NCI-H2029 (cell line): ENCODE measurements around the gene RND2.

Source experiments
- DNase-seq: peaks from one replicate; lab custom pipeline; 2025; lab: John Stamatoyannopoulos, UW

RND2 gene

DNA sequence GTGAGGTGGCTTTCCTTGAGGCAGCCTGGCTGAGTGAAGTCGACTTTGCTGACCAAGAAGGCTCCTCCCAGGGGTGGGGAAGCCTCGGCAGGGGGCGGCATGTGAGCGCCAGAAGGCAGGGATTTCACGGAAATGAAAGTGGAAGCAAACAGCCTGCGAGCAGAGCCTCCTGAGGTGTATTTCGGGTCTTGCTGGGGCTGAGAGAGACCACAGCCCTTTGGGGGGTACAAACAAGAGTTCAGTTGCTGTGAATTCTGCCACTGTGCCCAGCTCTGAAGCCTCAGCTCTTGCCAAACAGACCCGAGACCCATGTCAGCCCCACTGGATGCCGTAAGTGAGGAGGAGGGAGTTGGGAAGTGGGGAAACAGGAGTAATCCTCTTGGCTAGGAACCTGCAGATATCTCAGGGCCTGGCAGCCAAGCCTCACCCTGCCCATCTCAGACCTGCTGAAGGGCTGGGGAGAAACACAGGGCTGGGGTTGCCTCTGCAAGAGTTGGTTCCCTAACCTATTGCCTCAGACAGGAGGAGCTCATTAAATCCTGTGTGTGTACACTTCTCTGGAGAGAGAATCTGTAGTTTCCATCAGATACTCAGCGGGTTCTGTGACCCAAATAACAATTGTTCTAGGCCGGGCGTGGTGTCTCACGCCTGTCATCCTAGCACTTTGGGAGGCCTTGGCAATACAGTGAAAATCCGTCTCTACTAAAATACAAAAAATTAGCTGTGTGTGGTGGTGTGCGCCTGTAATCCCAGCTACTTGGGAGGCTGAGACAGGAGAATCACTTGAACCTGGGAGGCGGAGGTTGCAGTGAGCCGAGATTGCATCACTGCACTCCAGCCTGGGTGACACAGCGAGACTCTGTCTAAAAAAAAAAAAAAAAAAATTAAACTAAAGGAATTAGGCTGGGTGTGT, 18.1 kb upstream of the RND2 start, which contains the start of gene IFI35:
IFI35 (plus strand) TSS at position 146 of the 913 bp plus-strand sequence; CDS start at position 310, 164 bp downstream.
- peak; percentile 47 for DNase-seq

DNA sequence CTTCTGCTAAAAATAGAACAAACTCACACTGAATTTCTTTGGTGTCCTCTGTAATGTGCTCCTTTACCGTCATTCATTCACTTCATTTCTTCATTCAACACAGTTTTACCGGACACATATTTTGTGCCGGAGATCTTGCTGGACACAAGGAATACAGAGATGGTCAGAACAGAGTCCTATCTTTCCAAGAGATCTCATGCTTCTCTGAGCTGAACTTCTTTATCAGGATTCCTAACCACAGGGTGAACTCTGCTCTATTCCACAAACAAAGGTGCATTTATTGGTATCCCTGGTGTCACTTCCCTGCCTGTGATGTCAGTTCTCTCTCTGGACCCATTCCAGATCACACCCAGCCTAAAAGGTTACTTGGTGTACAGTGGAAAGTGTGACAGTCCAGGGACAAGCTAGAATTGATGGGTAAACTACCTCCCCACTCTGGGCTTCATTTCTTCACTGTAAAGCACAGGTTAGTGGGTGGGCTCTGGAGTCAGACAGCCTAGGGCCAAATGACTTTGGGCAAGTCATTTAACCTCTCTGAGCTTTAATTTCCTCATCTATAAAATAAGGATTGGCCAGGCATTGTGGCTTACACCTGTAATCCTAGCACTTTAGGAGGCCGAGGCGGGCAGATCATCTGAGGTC, 14.2 kb upstream of the RND2 start:
- DNase-seq, result no peak

DNA sequence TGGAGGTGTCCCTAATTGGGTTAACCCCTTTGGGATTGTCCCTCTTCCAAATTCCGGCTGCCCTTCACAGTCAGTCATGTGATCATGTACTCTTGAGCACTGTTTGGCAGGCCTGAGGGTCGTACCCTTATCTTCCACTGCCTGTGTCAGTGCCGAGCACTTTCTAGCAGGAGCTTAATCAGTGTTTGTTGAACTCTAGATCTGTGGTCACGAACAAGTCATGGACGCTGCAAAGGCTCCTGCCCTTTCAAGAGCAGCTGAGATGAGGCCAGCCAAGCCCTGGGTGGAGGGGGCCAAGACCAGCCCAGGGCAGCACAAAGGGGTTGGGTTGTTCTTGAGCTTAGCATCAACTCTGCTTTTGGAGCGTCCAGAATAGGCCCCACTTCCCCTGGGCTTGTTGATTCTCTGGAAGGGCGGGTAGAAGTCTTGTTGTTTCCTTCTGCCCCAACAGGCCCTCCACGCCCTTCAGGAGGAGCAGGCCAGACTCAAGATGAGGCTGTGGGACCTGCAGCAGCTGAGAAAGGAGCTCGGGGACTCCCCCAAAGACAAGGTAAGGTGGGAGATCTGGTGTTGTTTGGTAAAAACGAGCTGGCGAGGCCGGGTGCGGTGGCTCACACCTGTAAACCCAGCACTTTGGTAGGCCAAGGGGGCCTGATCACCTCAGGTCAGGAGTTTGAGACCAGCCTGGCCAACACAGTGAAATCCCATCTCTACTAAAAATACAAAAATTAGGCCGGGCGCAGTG, 13.1 kb upstream of the RND2 start:
- DNase-seq, result no peak

- DNase-seq, result no peak
These were observed 11.7 kb upstream of the RND2 start for GRCh38 chr17:43013296-43013695.

DNA sequence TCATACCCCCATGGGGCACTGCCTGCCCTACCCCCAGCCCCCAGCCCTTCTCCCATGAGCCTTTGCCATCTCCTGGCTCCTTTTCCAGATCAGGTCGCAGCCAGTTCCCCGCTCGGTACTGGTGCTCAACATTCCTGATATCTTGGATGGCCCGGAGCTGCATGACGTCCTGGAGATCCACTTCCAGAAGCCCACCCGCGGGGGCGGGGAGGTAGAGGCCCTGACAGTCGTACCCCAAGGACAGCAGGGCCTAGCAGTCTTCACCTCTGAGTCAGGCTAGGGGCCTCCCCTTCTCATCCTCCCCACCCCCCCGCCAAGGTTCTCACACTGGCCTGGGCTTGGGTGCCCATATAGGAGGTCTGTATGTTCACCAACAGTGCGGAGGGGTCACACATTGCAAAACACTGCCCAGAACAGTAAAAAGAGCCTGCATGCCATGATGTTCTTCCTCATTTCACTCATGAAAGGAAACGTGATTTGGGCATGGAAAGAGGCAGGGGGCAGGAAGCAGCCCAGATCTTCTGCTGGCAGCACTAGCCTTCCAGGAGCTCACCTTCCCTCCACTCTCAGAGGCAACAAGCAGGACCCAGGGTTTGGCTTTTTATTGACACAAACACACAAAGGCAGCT, 10.9 kb upstream of the RND2 start:
- no peak for DNase-seq

DNA sequence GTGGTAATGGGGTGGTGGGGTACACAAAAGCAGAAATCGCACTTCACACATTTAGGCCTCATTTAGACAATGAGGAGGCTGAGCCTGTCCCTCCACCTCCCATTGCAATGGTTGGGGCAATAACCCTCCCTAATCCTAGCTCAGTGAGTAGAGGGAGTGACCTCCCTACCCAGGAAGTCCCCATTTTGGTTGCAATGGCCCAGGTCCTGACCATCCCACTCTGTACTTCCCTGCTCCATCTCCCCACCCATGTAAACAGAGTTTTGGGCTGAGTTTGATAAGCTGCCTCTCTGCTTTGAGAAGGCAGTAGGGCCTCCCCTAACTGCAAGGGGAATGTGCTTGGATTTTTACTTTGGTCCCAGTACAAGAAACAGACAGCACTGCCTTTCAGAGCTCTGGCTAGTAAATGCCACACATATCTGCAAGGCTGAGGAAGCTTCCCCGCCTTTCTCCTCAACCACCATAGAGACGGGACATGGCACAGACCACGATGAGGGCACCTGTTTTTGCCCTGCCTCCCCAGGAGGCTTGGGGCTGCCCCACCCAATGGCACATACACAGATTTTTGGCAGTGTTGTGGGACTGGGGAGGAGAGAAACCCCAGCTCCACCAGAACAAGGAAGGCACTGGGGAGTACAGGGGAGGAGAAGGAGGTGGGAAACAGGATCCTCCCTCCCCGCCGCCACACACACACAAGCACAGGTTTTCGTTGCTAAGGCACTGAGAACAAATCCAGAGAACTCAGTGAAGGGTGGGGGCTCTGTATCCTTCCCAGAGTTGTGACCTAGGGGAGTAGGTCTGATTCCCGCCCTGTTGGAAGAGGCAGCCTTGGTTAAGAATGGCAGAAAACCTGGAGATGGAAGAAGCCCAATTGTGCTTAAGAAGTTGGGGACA, 10.1 kb upstream of the RND2 start:
- DNase-seq, result no peak

GRCh38 chr17:43015579-43015978, 9.5 kb upstream of the RND2 start:
- DNase-seq, result no peak

- no peak for DNase-seq
These were observed 8.8 kb upstream of the RND2 start for GRCh38 chr17:43016216-43016615.

DNA sequence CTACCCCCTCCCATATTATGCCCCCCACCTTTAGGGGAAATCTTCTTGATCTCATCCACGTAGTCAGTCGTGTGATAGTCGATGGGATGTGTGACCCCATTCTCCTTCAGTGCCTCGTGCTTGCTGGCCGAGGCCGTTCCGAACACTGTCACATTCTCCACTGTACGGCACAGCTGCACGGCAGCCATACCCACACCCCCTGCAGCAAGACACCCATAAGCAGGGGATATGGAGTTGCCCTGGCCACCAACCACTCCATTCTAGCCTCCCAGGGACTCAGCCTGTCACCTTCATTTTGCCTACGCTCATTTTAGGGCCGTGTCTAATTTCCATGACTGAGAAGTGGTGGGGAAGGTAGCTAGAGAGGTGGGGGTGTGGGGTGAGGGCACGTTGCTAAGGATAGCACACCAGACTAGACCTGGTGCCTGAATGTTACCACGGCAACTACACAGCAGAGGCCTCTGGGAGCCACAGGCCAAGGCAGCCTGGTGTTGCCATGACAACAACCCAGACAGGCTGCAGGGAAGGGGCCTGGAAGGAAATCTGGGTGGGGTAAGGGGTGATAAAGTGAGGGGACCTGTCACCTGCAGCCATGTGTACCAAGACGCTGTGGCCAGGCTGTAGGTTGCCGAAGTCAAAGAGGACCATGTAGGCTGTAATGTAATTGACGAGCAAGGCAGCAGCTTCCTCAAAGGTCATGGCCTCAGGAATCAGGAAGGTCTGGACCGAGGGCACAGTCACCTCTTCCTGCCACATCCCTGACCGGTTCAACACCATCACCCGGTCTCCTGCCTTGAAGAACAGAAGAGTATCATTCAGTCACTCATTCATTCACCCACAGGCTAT, 6.8 kb upstream of the RND2 start:
- DNase-seq, result peak; percentile 48

DNA sequence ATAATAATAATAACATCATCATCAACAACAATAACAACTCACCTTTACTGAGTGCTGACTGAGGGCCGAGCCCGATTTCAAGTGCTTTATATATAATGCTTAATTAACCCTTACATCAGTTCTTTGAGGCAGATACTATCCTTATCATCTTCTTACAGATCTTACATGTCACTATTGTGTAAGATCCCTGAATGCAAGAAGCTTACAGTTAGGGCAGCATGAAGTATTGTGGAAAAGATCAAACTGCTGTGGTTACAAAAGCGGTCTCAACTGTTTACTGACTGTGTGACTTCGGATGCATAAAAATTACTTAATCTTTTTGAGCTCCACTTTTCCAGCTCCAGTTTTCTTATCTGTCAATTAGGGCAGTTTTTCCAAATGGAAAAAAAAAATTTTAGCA, 6.1 kb upstream of the RND2 start:
- no peak for DNase-seq

DNA sequence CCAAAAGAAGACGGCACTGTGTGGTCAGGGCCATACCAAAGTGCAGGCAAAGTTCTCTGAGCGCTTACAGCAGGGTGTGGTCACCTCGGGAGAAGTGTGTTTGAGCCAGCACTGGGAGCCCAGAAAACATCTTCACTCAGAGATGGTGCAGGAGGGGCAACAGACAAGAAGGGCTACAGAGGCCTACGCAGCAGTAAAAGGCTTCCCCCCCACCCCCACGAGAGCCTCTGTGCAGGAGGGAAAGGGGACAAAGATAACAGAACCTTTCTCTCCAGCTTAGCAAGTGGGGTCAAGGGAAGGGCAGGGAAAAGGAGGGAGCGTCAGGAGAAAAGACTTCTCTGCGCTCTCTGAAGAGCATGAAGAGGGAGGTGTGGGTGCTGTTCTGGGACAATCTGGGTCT, 5.6 kb upstream of the RND2 start:
- no peak for DNase-seq

- DNase-seq, result no peak
These were observed 4.9 kb upstream of the RND2 start for GRCh38 chr17:43020030-43020621.

DNA sequence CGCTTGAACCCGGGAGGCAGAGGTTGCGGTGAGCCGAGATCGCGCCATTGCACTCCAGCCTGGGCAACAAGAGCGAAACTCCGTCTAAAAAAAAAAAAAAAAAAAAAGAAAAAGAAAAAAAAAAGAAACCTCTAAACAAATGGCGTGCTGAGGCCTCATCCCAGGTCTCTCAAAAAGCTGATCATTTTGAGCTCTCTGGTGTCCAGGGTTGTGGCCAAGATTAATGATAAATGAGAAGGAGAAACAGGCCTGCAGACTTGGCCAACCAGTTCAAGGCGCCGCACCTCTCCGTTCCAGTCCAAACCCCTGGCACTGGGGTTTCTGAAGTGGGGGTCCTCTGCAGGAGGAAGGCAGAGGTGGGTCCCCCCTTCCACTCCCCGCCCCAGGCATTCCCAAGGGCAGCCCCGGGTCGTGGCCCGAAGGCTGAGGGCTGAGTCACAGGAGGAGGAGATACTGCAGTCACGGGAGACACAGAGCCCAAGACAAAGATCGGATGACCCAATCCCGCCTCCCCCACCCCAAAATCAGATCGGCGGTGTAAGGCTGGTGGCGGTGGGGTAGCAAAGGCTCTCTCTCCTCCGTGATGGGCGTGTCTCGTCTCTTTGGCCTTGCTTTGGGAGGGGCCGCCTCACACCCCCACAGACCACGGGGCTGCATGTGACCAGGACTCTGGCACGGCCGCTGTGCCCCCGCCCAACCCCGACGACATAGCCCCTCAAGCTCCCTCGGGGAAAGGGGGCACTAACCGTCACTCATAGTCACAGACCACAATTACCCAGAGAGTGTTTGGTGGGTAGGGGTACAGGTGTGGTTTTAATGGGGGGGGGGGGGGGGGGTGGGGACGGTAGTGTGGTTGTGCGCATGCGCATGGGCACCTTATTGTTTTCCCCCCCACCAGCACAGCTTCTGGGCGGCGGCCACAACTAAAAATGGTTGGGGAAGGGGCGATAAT, 4.0 kb upstream of the RND2 start:
- peak; percentile 5 for DNase-seq

GRCh38 chr17:43021741-43022512, 3.1 kb upstream of the RND2 start, which contains the start of gene VAT1:
VAT1 (minus strand) TSS chr17:43022385; CDS start chr17:43022322, 63 bp downstream.
- peak; percentile 68 for DNase-seq

GRCh38 chr17:43025290-43025657, 243 bp downstream of the RND2 start:
- DNase-seq, result no peak

DNA sequence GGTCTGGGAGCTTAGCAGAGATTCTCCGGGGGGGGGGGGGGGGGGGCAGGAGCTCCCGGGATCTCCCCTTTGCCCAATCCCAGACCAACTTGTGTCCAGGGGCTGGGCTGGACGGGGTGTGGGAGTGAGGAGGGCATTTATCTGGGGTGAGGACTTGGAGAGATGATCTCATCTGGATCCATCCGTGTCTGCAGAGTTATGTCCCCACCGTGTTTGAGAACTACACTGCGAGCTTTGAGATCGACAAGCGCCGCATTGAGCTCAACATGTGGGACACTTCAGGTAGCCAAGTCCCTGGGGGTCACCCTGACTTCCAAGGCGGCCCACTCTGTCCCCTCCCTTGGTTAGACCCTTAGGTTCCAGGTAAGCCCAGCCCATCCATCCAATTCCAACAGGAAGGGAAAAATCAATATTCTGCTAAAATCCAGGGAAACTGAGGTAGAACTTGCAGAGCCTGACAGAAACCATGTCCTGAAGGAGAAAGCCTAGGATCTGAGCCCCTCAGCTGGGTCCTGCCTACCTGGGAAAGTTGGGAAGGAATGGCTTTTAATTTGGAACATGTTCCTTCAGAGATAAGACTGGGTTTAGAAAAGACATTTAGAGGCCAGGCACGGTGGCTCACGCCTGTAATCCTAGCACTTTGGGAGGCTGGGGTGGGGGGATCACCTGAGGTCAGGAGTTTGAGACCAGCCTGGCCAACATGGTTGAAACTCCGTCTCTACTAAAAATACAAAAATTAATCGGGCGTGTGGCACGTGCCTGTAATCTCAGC, 921 bp downstream of the RND2 start:
- no peak for DNase-seq

DNA sequence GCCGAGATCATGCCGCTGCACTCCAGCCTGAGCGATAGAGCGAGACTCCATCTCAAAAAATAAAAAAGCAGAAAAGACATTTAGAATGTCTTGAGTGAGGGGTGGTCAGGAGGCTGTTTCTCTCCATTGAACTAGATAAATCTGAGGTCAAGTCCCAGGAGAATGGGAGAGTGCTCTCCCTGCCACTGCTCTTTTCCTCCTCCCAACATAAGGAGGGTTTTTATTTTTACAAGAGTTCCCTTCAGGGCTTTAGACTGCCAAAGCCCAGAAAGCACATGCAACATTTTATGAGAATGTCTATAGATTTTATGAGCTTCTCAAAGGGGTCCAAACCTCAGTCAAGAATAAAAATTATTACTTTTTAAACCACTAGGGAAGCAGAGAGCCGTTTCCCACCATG, 1.6 kb downstream of the RND2 start:
- no peak for DNase-seq
